HG03103 (cell line): ENCODE data around the gene SIK1.
"Not testable (repeated sequence)": the region's sequence is repeated elsewhere in the genome, so short reads cannot be mapped to it uniquely, and the experiment has no call there.

Experiments
- ATAC-seq: cut with Tn5 transposase; IDR thresholded peaks from one replicate; pipeline ENCODE4 v1.9.1; 2021; ENCODE audit warnings: low read depth; ENCODE audit not compliant: unreplicated experiment

The SIK1 gene

DNA sequence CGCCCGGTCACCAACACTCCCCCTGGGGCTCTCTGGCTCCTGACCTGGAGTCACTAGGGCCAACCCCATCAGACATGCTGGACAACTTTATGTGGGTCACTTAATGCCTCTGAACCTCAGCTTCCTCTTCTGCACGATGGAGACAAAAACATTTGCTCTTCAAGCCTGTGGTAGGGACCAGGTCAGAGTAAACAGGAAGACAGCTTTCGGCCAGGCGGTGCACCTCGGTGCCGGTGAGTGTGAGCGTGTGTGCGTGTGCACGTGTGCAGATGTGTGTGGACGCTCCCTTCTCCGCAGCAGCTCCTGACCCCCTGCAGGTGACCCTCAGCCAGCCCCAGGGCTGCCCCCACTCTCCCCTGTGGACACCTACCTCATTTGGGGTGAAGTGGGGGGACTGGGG is 28.4 kb downstream of the SIK1 start:
- ATAC-seq: not testable (repeated sequence)

DNA sequence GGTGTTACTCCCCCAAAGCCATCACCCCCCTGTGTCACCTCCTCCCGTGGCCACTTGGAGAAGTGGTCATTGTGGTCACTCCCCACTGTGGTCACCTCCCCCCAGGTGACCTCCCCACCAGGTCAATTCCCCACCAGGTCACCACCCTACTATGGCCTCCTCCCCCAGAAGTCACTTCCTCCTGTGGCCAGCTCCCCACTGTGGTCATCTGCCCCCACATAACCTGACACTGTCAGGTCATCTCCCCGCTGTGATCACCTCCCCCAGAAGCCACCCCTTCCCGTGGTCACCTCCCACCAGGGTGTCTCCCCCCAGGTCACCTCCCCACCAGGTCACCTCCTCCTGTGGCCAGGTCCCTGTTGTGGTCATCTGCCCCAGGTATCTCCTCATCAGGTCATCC is 28.9 kb downstream of the SIK1 start:
- ATAC-seq: not testable (repeated sequence)

DNA sequence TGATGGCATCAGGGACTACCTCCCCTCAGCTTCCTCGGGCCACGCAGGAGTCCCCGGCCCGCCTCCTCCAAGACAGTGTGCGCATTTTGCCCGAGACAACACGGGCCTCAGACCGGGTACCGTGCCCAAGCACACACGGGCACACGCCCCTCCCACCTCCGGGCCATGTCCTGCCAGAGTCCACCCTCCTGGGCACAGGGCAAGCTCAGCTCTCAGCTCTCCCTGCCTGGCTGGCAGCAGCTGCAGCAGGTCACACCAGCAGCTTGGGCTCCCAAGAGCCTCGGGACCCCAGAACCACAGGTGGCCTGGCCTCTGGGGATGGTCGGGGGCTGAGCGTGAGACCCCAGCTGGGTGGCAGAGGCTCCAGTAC is 29.5 kb downstream of the SIK1 start:
- not testable (repeated sequence) for ATAC-seq

DNA sequence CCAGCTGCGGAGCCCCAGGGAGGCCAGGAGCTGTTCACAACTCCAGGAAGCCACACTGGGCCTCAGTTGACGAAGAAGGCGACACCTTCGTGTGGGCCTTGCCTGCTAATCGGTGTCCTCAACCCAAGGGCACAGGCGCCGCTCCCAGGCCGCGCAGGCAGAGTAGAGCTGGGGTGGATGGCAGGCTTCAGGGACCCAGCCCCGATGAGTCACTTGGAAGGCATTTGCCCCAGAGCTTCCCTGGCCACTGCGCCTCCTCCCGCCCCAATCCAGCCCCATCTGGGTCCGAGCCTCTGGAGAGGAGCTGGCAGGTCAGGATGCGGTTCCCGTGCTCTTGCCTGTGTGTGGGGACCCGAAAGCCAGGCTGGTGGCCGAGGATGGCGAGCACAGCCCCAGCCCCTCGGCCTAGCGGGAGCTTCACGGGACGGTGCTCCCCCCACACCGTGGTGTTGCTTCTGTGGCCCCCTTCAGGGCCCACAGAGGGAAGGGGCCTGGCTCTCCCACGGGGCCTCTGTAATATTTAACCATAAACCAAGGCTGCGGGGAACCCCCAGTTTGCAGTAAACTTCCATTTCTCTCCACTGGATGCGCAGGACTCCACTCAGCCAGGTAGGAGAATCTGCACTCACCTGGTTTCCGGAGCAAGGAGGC is 30.0 kb downstream of the SIK1 start:
- not testable (repeated sequence) for ATAC-seq

DNA sequence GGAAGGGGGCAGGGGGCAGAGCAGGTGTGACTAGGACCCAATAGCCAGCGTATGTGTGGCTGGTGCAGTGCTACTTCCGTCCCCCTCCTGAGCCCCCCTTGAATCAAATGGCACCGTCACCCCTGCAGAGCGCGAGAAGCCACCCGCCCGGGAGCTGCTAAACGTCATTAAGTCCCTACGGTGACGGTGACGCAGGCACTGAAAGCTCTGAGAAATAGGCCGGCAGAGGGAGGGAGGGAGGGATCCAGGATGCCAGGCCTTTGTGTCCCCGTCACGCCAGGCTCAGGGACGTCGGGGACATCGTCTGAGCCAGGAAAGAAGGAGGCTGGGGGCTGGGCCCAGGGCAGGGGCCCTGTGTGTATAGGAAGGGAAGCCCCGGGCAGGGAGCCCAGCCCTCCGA is 43.6 kb downstream of the SIK1 start:
- ATAC-seq: not testable (repeated sequence)

DNA sequence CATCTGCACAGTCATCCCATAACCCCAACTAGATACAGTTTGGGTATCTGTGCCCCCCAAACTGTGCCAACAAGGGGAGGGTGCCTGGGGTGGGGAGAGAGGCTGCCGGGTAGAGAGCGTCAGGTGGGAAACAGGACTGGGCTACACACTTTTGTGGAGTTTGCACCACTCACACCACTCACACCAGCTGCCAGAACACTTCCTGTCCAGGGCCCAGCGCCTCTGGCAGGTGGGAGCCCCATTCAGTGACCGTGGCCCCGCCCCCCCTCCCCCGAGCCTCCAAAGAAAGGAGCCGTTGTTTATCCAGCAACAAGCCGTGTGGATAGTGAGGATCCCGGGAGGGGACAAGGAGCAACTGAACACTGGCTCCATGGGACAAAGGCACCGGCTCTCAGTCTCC is 44.0 kb downstream of the SIK1 start:
- not testable (repeated sequence) for ATAC-seq

DNA sequence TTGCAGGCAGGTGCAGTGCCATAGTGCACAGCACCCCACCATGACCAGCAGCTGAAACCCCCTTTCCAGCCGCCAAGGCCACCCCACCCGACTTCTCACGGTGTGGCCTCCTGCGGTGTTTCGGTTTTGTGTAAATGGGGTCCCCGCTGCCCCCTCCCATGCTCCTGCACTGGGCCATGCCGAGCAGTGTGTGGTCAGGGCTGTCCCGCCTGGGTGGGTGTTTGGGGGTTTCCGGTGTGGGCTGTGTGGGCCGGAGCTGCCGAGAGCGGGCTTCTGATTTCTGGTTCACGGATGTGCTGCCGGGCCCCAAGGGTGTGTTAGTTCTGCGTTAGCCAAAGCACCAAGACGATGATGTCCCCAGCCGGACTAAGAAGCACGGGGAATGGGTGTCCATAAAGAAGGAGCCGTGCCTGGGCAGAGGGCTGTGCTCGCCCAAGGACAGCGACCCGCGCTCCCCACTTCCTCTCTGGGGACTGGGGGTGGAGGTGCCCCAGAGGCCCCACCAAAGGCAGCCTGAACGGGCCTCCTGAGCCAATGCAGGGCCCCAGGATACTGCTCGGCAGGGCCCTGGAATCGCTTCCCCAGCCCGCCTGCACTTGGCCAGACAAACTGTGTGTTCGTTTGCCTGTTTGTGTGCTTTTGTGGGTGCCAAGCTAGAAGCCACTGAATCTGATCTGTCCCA is 45.9 kb downstream of the SIK1 start:
- not testable (repeated sequence) for ATAC-seq

DNA sequence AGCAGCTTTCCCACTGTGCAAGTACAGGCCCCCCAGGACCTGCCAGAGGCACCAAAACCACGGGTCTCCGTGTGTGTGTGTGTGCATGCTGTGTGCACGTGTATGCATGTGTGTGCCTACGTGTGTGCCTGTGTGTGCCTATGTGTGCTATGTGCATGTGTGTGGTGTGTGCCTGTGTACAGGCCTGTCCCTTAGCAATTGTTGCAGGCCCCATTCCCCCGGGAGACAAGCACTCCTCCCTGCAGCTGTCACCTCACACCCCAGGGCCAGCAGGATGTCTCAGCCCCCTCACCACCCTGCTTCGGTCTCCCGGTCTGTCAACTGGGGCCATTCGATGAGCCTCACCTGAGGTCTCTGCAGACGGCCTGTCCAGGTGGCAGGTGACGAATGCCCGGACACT is 46.6 kb downstream of the SIK1 start:
- not testable (repeated sequence) for ATAC-seq

DNA sequence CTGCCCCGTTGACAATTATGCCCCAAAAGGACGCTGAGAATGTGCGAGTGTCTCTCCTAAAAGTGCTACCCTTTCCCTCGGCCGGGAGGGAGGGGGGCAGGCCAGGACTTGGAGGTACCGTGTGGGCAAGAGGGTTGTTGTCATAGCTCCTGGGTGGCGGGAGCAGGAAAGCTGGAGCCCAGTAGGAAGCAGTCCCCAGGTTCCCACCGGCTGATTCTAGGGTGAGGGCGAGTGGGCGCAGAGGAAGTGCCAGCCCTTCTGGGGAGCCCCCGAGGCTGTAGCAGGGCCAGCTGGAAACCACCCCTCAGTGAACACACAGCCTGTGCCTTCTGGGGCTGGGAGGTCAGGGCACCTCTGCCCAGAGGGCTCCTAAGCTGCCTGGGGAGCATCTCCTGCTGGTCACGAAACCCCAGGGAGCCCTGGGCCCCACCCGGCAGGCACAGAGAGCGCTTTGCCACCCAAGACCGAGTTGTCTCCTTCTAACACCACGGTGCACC is 47.3 kb downstream of the SIK1 start:
- not testable (repeated sequence) for ATAC-seq

DNA sequence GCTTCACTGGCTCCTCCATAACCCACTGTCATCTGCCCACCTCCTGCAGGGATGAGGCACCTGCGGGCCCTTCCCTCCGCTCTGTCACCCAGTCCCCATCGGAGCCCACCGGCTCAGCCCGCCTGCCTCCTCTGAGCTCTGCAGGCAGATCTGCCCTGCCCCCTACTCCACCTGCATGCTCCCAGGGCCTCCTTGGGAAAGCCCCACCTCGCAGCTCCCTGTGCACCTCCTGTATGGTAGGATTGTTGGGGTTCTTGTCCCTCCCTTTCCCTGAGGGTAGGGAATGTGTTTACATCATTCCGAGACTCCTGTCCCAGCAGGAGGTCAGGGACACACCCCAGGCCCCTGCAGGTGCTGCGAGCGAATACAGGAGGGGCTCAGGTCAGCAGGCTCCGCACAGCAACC is 50.5 kb downstream of the SIK1 start:
- ATAC-seq: no peak

DNA sequence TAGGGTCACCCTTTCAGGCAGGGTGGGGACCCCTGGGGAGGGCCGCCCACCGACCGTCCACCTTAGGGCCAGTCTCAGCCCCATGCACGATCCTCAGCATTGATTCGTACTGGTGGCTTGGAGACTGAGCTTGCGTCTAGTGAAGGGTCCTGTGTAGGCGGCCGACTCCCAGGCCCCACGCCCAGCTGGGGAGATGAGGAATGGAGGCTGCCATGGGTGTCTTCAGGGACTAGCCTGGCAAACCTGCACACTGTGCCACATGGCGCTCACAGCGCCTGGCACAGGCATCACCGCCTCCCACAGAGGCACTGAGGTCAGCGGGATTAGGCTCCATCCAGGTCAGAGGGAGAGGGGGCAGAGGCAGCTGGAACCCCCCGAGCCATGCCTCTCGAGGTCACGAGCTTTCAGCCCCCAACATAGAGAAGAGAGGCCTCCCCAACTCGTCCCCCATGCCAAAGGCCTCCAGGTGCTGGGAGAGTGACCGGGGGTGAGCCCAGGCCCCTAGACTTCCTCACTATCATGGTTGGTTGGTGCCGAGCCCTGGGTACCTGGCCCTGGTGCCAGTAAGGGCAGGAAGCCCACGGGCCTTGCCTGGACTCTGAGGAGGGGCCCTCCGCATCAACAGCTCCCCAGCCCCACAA is 51.0 kb downstream of the SIK1 start:
- ATAC-seq: no peak

DNA sequence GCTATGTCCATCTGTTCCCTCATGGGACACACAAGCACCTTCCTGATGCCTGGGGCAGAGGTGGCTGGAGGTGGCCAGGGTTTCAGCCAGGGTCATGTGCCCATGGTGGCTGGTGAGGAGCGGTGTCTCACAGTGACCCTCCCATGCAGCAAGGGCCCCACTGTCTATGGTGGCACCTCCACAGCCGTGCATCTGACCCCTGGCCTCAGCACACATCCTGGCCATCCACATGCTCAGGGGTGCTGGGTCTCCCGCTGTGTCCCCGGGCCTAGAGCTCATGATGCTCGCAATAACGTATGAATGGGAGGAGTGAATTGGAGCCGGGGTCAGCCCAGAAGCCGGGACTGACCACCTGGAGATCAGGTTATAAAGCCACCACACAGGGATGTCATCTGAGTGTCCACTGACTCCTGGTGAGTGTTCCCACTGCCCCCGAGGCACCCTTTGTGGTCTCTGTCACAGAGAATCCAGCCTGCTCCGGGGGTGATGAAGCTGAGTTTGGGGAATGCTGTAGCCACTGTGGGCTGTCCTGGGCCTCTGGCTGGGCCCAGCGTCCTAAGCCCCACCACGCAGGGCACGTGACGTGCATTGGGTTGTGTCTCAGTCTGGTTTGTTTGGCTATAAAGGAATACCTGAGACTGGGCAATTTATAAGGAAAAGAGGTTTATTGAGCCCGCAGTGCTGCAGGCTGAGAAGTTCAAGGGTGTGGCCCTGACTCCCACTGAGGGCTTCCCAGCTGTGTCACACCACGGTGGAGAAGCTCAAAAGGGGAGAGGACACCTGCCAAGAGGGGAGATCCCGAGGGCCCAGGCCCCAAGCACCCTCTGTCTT is 51.7 kb downstream of the SIK1 start:
- ATAC-seq: no peak

DNA sequence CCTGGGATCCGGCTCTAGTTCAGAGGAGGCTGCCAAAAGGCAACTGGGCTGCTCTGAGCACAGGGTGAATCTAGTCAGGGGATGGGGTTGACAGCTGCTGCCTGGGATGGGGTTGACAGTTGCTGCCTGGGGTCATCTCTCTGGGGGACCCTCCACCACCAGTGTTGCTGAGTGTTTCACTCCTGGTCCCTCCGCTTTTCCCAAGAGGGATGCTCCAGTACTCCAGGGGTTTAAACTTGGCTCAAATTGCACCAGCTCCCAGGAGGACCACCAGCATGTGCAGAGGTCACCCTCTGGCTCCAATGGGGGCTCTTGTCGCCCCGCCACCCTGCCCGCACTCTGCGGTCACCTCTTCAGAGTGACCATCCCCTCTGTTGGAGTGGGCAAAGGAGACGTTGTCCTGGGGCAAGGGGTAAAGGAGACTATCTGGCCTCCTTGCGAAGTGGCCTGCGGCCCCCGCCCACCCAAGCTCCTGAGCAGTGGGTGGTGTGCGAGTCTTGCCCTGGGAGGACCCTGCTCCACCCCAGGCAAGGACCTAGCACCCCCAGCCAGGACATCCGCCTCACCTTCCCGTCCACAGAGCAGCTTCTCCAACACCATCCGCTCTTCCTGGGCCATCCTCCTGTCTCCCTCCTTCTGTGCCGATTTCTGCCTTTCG is 52.6 kb downstream of the SIK1 start:
- ATAC-seq: no peak

DNA sequence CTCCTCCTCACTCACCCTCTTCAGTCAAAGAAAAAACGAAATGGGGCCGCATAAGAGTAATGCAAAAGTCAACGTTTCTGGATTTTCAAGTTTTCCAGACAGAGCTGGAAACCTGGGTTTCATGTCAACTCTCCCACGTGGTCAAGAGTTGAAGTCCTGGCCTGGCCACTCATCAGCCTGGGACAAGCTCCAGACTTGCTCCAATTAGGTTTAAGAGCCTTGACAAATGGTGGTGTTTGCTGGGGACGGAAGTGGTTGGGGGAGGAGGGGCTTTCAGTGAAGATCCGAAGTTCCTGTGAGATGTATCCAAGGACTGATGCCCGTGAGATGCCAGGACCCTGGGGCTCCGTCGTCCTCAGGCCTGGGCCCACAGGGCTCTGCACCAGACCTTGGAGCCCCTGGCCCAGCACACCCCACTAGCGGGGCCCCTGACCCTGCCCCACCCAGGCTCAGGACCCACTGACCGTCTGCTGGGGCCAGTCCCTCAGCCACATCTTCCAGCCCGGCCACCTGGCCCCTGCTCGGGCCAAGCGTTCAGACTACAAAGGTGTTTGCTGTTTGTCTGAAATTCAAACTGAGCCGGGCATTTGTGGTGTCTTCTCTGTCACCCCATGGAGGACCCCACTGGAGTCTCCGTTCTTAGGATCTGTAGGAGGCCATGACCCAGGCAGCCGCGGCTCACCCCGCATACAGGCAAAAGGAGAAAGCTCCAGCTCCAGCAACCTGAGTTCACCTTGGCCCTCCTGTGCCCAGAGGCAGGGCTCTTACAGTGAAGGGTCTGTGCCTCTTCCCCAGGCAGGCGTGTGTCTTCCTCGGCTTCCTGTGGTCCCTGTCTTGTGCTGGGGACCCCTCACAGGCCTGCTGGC is 53.3 kb downstream of the SIK1 start:
- ATAC-seq: no peak

DNA sequence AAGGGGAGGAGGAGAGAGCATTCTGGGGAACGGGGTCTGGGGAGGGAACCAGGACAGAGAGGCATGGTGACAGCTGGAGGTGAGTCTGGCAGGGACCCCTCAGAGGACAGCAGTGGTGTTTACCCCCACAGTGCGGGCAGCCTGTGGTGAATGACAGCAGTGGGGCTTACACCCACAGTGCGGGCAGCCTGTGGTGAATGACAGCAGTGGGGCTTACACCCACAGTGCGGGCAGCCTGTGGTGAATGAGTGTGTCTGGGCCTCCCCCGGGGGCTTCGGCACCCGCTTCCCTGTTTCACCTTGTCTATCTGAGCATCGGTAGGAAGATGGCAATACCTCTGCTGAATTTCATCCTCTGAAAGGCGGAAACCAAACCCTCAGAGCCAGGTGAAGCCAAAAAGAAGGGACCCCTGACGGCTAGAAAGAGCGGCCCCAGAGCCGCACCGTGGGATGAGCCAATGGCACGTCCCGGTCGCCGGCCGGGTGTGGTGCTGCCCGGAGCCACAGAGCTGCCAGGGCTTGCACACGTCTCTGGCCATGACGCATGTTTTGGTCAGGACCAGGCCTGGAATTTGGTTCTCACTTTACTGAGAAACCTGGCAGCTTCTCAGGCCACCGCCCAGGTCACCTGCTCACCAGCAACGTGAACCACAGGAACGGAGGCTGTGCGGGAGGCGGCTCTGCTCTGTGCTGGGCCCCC is 54.1 kb downstream of the SIK1 start:
- ATAC-seq: no peak

DNA sequence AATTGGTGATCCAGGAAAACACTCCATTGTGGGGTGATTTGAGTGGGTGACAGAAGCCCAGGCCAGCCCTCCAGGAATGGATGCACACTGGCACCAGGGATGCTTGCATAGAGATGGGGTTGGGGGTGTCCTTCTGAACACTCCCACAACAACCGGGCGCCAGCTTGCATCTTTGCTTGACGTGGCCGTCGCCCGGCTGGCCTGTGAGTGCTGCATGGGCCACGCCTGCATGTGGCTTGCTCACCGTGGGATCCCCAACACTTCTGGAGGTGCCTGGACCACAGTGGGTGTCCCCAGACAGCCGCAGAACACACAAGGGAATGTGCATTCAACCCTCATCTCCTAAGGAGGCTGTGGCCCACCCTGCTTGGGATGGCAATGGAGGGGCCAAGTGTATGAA is 55.1 kb downstream of the SIK1 start:
- no peak for ATAC-seq

DNA sequence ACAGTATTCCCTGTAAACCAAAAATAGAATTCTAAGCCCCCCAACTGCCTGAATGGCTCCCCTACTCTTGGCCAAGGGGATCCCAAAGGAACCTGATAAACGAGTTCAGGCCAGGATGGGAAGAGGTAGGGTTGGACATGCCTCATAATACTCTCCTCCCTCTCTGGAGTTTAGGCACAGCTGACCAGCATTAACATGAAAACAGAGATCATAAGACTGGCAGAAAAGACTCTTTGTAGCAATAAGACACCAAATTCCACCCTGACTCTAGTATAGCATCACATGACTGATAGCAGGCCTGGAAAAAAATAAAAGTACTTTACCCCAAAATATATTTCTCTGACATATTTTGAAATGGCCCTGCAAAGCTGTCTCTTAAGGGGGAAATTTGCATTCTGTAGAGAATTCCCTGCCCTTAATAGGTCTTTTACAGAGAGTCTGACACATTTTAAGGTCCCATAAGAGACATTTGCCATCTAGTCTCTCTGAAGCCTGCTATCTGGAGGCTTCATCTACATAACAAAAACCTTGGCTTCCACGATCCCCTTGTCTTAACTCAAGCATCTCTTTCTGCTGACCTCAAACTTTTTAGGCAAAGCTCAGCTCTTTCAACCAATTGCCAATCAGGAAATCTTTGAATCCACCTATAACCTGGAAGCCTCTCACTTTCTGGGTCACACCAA is 55.9 kb downstream of the SIK1 start:
- no peak for ATAC-seq

DNA sequence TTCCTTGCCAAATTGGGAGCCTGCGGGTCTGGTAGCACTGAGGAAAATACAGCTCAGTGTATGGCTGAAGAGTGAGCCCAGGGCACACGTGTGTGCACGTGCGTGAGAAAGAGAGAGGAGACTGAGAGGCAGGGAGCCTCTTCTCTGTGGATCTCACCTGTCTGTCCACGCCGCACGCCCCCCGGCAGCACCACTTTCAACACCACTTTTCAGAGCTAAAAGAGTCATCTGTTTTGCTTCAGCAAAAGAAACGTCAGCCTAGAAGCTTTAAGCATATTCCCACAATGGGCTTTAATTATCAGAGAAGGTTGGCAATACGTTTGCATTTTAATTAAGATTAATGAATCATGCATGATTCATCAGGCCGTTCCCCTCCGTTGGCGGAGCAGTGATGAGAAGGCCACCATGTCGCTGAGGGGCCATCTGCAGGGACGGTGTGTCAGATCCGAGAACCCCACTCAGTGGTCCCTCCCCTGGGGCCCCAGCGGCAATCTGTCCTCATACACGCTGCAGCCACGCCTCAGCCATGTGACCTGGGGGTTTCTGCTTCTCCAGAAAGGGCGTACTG is 56.8 kb downstream of the SIK1 start:
- no peak for ATAC-seq
